ENCODE results near the gene IGF2BP3. TPM values are rescaled to one million over a fixed set of nuclear protein-coding genes. Genes with fewer than 3 reads are reported as not detected.

Gene IGF2BP3
- total RNA-seq, 1 experiment from 2014 or later = 120 TPM

DNA sequence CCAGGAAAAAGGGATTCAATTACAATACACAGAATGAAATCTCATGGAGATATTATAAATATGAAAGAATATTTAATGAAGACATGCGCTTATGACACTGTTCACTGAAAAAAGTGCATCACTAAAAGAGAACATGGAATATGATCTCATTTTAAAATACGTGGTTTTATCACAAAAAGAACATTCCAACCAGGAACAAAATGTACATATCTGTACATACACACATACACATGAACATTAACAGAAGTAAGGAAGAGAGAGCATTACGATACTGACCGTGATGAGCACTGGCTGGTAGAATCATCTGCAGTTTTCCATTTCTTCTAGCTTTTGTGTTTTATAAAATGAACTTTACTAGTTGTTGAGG lies 39.4 kb downstream of the IGF2BP3 start:
- no peaks in the 10 kb centered on the region for H3K9me3 ChIP-seq (ENCODE audit: low read length)
- H3K9me2 ChIP-seq (replicated peaks; ENCODE audit: insufficient read depth, low read length) = no peaks in the 10 kb centered on the region
- H3K27me3 ChIP-seq (ENCODE audit: low read length) = no peaks in the 10 kb centered on the region
- H3K4me2 ChIP-seq (ENCODE audit: low read depth, low read length, poor library complexity, severe bottlenecking) = peak overlapping the region; percentile 26
- DNase-seq = no peak
- H3K79me2 ChIP-seq (ENCODE audit: low read length) = peaks cover 91% of the 10 kb centered on the region
- peak overlapping the region; percentile 14; the same call in 1 of the 2 replicates for H3K9ac ChIP-seq (ENCODE audit: low read length)
- peaks cover 38% of the 10 kb centered on the region for H3K4me1 ChIP-seq (ENCODE audit: low read length)
- no peak overlapping the region for H3K4me3 ChIP-seq (ENCODE audit: low read length)
- no peaks in the 10 kb centered on the region; the same call in 1 of the 2 replicates for H3K36me3 ChIP-seq (ENCODE audit: insufficient read depth, low read length)
- no peaks in the 10 kb centered on the region; the same call in 1 of the 2 replicates for H4K20me1 ChIP-seq (ENCODE audit: insufficient read depth, low read depth, low read length)
- peak overlapping the region; percentile 79 for H3K27ac ChIP-seq (ENCODE audit: low read length)
- H2AFZ ChIP-seq (ENCODE audit: low read length) = no peak overlapping the region

DNA sequence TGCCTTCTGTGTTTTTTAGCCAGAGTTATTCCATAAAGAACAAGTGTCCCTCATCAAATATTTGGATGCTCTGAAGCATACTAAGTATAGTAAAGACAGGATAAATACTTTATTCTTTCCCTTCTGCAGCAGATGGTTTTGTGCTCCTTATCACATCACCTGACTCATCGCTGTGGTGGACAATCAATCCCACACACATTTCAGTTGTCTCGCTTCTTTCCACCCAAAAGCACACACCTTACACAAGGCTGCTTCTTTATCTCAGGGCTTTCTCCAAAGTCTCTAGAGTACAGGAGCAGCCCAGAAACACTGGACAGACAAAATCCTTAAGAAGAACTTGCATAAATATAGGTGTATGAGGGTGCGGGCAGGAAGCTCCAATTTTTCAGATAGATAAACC lies 43.4 kb downstream of the IGF2BP3 start:
- no peak for DNase-seq
- H3K9me2 ChIP-seq (replicated peaks; ENCODE audit: insufficient read depth, low read length) = no peaks in the 10 kb centered on the region
- peaks cover 3% of the 10 kb centered on the region; the same call in 1 of the 2 replicates for H4K20me1 ChIP-seq (ENCODE audit: insufficient read depth, low read depth, low read length)
- H3K4me2 ChIP-seq (ENCODE audit: low read depth, low read length, poor library complexity, severe bottlenecking) = no peak overlapping the region
- no peak overlapping the region for H2AFZ ChIP-seq (ENCODE audit: low read length)
- no peaks in the 10 kb centered on the region for H3K9me3 ChIP-seq (ENCODE audit: low read length)
- no peak overlapping the region for H3K9ac ChIP-seq (ENCODE audit: low read length)
- H3K4me1 ChIP-seq (ENCODE audit: low read length) = peaks cover 17% of the 10 kb centered on the region
- no peaks in the 10 kb centered on the region; the same call in 1 of the 2 replicates for H3K36me3 ChIP-seq (ENCODE audit: insufficient read depth, low read length)
- H3K27ac ChIP-seq (ENCODE audit: low read length) = no peak overlapping the region
- H3K79me2 ChIP-seq (ENCODE audit: low read length) = peaks cover 93% of the 10 kb centered on the region
- H3K4me3 ChIP-seq (ENCODE audit: low read length) = no peak overlapping the region
- H3K27me3 ChIP-seq (ENCODE audit: low read length) = no peaks in the 10 kb centered on the region

DNA sequence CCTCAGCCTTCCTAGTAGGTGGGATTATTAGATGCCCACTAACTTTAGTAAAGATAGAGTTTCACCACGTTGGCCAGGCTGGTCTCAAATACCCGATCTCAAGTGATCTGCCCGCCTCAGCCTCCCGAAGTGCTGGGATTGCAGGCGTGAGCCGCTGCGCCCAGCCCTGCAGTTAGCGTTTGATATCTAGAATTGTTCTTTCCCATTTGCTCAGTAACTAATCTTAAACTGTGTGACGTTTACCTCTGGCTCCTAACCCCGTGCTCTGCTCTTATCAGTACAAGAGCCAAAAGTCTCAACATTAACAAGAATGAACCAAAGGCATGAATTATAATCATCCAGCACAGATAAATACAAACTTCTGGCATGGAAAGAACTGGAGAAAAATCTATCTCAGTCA lies 47.4 kb downstream of the IGF2BP3 start:
- H3K9ac ChIP-seq (ENCODE audit: low read length) = no peak overlapping the region
- DNase-seq = no peak
- 0 out of 2 replicates have a peak, but pooled peaks cover 3% of the 10 kb centered on the region for H4K20me1 ChIP-seq (ENCODE audit: insufficient read depth, low read depth, low read length)
- H3K4me2 ChIP-seq (ENCODE audit: low read depth, low read length, poor library complexity, severe bottlenecking) = no peak overlapping the region
- peaks cover 13% of the 10 kb centered on the region; the same call in 1 of the 2 replicates for H3K36me3 ChIP-seq (ENCODE audit: insufficient read depth, low read length)
- H3K9me2 ChIP-seq (replicated peaks; ENCODE audit: insufficient read depth, low read length) = no peaks in the 10 kb centered on the region
- no peak overlapping the region for H2AFZ ChIP-seq (ENCODE audit: low read length)
- no peak overlapping the region for H3K27ac ChIP-seq (ENCODE audit: low read length)
- no peaks in the 10 kb centered on the region for H3K4me1 ChIP-seq (ENCODE audit: low read length)
- H3K4me3 ChIP-seq (ENCODE audit: low read length) = no peak overlapping the region
- H3K79me2 ChIP-seq (ENCODE audit: low read length) = peaks cover 95% of the 10 kb centered on the region
- no peaks in the 10 kb centered on the region for H3K27me3 ChIP-seq (ENCODE audit: low read length)
- no peaks in the 10 kb centered on the region for H3K9me3 ChIP-seq (ENCODE audit: low read length)

DNA sequence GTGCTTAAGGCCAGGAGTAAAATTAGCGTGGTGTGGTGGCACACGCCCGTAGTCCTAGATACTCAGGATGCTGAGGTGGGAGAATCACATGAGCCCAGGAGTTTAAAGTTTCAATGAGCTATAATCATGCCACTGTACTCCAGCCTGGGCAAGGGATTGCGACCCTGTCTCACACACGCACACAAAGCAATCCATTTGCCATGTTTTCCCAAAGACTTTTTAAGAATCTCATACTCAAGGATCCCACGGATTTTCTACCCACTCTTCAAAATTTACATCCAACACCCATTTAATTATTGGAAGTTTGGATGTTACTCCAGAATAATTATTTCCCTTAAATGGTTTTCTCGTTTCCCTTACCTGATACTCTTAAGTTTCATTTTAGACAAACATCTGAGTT lies 47.9 kb downstream of the IGF2BP3 start:
- no peak overlapping the region for H3K4me3 ChIP-seq (ENCODE audit: low read length)
- no peak overlapping the region for H3K9ac ChIP-seq (ENCODE audit: low read length)
- no peak for DNase-seq
- H3K36me3 ChIP-seq (ENCODE audit: insufficient read depth, low read length) = peaks cover 18% of the 10 kb centered on the region; the same call in 1 of the 2 replicates
- no peak overlapping the region for H3K4me2 ChIP-seq (ENCODE audit: low read depth, low read length, poor library complexity, severe bottlenecking)
- no peak overlapping the region for H3K27ac ChIP-seq (ENCODE audit: low read length)
- no peaks in the 10 kb centered on the region for H3K9me2 ChIP-seq (replicated peaks; ENCODE audit: insufficient read depth, low read length)
- no peak overlapping the region for H2AFZ ChIP-seq (ENCODE audit: low read length)
- no peaks in the 10 kb centered on the region for H3K4me1 ChIP-seq (ENCODE audit: low read length)
- H3K9me3 ChIP-seq (ENCODE audit: low read length) = no peaks in the 10 kb centered on the region
- H3K79me2 ChIP-seq (ENCODE audit: low read length) = peaks cover 96% of the 10 kb centered on the region
- 0 out of 2 replicates have a peak, but pooled peaks cover 3% of the 10 kb centered on the region for H4K20me1 ChIP-seq (ENCODE audit: insufficient read depth, low read depth, low read length)
- no peaks in the 10 kb centered on the region for H3K27me3 ChIP-seq (ENCODE audit: low read length)

DNA sequence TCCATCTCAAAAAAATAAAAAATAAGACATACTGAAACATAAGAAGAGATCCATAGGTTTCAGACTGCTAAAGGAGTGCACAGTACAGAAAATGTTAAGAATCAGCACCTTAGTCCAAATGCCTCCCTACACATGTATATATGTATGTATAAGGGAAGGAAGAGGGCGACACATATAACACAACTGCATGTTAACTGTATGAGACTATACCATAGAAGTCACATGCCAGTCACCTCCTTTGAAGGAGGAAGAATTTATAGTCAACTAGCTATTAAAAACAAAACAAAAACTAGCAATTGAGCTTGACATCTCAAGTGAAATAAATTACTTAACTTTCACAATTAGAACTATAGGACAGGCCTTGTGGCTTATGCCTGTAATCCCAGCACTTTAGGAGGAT lies 50.4 kb downstream of the IGF2BP3 start:
- Histone ChIP-seq H3K9me3 (ENCODE audit: low read length) (no peaks in the 10 kb centered on the region), H3K36me3 (ENCODE audit: insufficient read depth, low read length) (peaks cover 39% of the 10 kb centered on the region)

DNA sequence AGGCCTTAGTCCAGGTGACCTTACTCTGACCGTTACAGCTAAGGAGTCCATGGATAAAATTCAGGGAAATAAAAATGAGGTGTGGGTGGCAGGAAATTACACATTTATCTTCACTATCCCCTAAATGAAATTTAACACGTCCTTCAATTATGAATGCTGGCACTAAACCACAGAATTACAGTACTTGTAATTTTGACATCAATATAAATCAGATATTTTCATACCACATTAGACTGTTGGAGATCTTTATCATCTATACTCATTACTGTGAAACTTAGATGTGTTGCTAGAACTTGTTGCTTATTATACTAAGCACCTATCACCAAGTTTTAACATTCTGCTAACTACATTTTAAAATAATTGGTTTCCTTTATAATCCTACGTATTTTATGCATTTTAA lies 51.1 kb downstream of the IGF2BP3 start:
- no peaks in the 10 kb centered on the region for H3K4me1 ChIP-seq (ENCODE audit: low read length)
- H3K27ac ChIP-seq (ENCODE audit: low read length) = no peak overlapping the region
- H3K4me3 ChIP-seq (ENCODE audit: low read length) = no peak overlapping the region
- H3K9ac ChIP-seq (ENCODE audit: low read length) = no peak overlapping the region
- H4K20me1 ChIP-seq (ENCODE audit: insufficient read depth, low read depth, low read length) = 0 out of 2 replicates have a peak, but pooled peaks cover 3% of the 10 kb centered on the region
- H3K9me3 ChIP-seq (ENCODE audit: low read length) = no peaks in the 10 kb centered on the region
- peaks cover 45% of the 10 kb centered on the region for H3K36me3 ChIP-seq (ENCODE audit: insufficient read depth, low read length)
- H3K4me2 ChIP-seq (ENCODE audit: low read depth, low read length, poor library complexity, severe bottlenecking) = no peak overlapping the region
- H3K9me2 ChIP-seq (replicated peaks; ENCODE audit: insufficient read depth, low read length) = no peaks in the 10 kb centered on the region
- no peaks in the 10 kb centered on the region for H3K27me3 ChIP-seq (ENCODE audit: low read length)
- H3K79me2 ChIP-seq (ENCODE audit: low read length) = peaks cover 94% of the 10 kb centered on the region
- DNase-seq = no peak
- no peak overlapping the region for H2AFZ ChIP-seq (ENCODE audit: low read length)

More for the DNA sequence above, 50.4 kb downstream of the IGF2BP3 start:
- H3K4me1 ChIP-seq (ENCODE audit: low read length) = no peaks in the 10 kb centered on the region
- no peak overlapping the region for H3K4me3 ChIP-seq (ENCODE audit: low read length)
- no peak overlapping the region for H3K27ac ChIP-seq (ENCODE audit: low read length)
- H2AFZ ChIP-seq (ENCODE audit: low read length) = no peak overlapping the region
- 0 out of 2 replicates have a peak, but pooled peaks cover 3% of the 10 kb centered on the region for H4K20me1 ChIP-seq (ENCODE audit: insufficient read depth, low read depth, low read length)
- no peak overlapping the region for H3K4me2 ChIP-seq (ENCODE audit: low read depth, low read length, poor library complexity, severe bottlenecking)
- H3K9me2 ChIP-seq (replicated peaks; ENCODE audit: insufficient read depth, low read length) = no peaks in the 10 kb centered on the region
- no peak overlapping the region for H3K9ac ChIP-seq (ENCODE audit: low read length)
- DNase-seq = no peak
- H3K27me3 ChIP-seq (ENCODE audit: low read length) = no peaks in the 10 kb centered on the region
- H3K79me2 ChIP-seq (ENCODE audit: low read length) = peaks cover 94% of the 10 kb centered on the region

DNA sequence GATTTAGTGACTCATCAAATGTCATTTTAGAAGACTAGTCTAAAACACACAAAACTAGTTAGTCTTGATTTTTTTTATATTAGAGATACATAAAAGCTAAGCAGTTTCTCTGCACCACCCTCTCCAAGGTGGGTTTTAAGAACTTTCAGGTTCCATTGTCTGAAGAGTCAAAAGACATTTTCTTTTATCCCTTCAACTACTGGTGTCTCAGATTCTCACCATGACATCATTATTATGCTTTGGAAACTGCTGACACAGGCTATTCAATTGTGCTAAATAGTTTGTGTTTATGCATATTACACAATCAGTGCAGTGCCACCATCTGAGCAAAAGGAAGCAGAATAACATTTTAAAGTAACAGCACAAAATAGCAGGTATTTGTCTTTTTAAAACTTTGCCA lies 52.2 kb downstream of the IGF2BP3 start:
- H2AFZ ChIP-seq (ENCODE audit: low read length) = no peak overlapping the region
- no peak overlapping the region for H3K4me2 ChIP-seq (ENCODE audit: low read depth, low read length, poor library complexity, severe bottlenecking)
- no peaks in the 10 kb centered on the region for H3K27me3 ChIP-seq (ENCODE audit: low read length)
- no peaks in the 10 kb centered on the region for H3K9me2 ChIP-seq (replicated peaks; ENCODE audit: insufficient read depth, low read length)
- peaks cover 53% of the 10 kb centered on the region for H3K36me3 ChIP-seq (ENCODE audit: insufficient read depth, low read length)
- no peaks in the 10 kb centered on the region for H3K9me3 ChIP-seq (ENCODE audit: low read length)
- H3K4me1 ChIP-seq (ENCODE audit: low read length) = no peaks in the 10 kb centered on the region
- no peak overlapping the region for H3K4me3 ChIP-seq (ENCODE audit: low read length)
- no peaks in the 10 kb centered on the region for H4K20me1 ChIP-seq (ENCODE audit: insufficient read depth, low read depth, low read length)
- no peak overlapping the region for H3K27ac ChIP-seq (ENCODE audit: low read length)
- peaks cover 92% of the 10 kb centered on the region for H3K79me2 ChIP-seq (ENCODE audit: low read length)
- no peak for DNase-seq
- no peak overlapping the region for H3K9ac ChIP-seq (ENCODE audit: low read length)

DNA sequence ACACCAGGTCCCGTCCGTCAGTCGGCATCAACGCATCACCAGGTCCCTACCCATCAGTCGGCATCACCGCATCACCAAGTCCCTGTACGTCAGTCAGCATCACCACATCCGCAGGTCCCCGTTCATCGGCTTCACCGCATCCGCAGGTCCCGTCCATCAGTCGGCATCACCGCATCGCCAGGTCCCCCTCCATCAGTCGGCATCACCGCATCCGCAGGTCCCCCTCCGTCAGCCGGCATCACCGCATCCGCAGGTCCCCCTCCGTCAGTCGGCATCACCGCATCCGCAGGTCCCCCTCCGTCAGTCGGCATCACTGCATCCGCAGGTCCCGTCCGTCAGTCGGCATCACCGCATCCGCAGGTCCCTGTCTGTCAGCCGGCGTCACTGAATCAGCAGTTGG lies 55.1 kb downstream of the IGF2BP3 start:
- H3K4me1 ChIP-seq (ENCODE audit: low read length) = peaks cover 3% of the 10 kb centered on the region; the same call in 1 of the 2 replicates
- peaks cover 92% of the 10 kb centered on the region for H3K79me2 ChIP-seq (ENCODE audit: low read length)
- no peaks in the 10 kb centered on the region for H3K9me3 ChIP-seq (ENCODE audit: low read length)
- H3K27me3 ChIP-seq (ENCODE audit: low read length) = no peaks in the 10 kb centered on the region
- H4K20me1 ChIP-seq (ENCODE audit: insufficient read depth, low read depth, low read length) = no peaks in the 10 kb centered on the region
- H3K36me3 ChIP-seq (ENCODE audit: insufficient read depth, low read length) = peaks cover 76% of the 10 kb centered on the region
- no peak overlapping the region for H3K9ac ChIP-seq (ENCODE audit: low read length)
- H3K4me2 ChIP-seq (ENCODE audit: low read depth, low read length, poor library complexity, severe bottlenecking) = no peak overlapping the region
- H3K27ac ChIP-seq (ENCODE audit: low read length) = no peak overlapping the region
- H3K9me2 ChIP-seq (replicated peaks; ENCODE audit: insufficient read depth, low read length) = no peaks in the 10 kb centered on the region
- no peak overlapping the region for H3K4me3 ChIP-seq (ENCODE audit: low read length)
- DNase-seq = no peak
- H2AFZ ChIP-seq (ENCODE audit: low read length) = no peak overlapping the region

All from Karpas-422 (cell line).